NCI-H524 treated with DMSO at 0.1 percent for 48 hours (cell line): ENCODE results near the gene CTIF.

Experiments used
- DNase-seq: peaks from one replicate; lab custom pipeline; 2025; lab: John Stamatoyannopoulos, UW

The CTIF gene

DNA sequence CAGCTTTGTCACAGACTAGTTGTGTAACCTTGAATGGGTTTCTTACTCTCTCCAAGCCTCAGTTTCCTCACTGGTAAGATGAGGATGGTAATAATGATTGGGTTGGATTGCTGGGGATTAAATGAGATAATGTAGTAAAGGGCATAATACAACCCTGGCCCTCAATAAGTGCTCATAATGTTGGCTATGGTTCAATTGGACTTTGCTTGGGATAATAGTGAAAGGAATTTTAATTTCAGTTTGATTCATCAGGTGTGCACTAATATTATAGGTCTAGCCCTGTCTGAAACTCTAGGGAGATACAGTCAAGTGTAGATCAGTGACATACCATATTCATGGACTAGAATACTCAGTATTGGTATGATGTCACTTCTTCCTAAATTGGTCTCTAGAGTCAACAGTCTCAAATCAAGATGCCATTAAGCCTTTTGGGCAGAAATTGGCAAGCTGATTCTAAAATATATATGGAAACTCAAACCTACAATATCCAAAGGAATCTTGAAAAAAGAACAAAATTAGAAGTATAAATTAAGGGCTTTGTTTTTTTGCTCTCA, 250.5 kb downstream of the CTIF start:
- no peak for DNase-seq

DNA sequence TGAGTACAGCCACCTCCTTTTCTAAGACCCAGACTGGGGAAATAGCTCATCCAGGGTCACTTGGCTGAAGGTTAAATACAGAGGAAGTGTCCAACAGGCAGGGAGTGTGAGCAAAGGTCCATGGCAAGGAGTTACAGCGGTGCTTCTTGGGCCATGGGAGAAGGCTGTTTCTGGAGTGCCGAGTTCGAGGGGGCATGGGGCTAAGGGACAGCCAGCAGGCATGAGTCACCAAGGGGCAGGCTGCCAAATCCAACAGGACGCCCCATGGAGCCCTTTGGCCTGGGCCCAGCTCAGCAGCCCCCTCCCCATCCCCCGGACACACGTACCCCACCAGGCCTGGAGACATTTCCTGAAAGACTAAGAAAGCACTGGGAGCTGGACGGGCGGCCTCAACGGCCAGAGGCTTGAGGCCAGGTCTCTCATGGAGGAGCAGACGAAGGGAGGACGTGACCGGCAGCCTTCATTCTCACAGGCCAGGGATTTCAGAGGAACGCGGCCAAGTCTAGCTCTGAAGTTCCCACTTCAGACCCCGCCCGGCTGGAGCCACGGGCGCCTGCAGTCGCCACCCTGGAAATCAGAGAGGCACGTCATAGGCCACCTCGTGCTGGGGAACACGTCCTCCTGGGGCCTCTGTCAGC, 251.5 kb downstream of the CTIF start:
- no peak for DNase-seq

DNA sequence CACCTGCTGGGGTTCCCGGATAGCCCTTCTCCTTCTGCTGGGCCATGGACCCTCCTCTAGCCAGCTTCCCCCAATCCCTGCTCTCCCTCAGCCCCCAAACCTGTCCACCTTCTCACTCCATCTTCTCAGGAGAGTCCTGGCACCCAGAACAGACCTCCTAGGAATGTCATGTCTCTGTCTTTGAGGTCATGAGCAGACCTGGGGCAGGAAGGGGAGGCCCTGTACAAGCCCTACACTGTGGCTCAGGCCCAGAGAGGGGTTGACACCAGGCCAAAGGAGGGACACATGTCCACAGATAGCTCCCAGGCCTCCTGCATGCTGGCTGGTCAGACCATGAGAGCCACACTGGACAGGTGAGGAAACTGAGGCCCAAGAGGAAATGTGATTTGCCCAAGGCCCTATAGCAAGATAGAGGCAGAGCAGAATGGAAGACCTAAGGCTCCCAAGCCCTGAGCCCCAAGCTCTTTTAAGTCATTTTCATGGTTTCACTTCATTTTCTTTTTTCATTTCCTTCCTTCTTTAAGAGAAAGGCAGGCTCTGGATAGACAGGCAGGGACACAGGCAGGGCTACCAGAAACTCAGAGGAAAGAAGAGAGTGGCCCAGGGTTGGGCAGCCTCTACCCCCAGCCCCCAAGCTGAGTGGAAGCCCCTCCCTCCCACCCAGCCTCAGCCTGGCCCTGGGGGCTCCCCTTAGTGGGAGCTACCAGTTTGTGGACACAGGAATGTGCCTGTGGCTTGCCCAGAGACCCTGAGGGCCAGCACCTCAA, 252.2 kb downstream of the CTIF start:
- DNase-seq = no peak

DNA sequence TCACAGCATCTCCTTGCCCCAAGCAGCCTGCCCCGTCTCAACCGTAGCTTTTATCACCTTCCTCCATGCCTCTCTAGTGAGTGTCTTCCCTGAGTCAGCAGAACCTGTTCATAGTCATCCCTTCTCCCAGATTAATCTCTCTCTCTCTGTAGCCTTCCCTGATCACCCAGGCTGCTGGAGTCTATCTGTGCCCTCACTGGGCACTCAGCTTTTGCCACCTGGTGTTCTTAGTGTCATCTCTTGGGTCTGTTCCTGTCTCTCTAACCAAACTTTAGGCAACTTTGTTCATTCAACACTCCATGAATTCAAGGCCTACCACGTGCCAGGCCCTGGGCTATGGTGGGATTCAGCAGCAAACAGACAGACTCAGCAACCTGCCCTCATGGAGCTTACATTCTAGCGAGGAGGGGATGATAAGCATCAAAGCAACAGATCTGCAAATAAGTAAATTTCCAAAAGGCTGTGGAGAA, 252.8 kb downstream of the CTIF start:
- no peak for DNase-seq

DNA sequence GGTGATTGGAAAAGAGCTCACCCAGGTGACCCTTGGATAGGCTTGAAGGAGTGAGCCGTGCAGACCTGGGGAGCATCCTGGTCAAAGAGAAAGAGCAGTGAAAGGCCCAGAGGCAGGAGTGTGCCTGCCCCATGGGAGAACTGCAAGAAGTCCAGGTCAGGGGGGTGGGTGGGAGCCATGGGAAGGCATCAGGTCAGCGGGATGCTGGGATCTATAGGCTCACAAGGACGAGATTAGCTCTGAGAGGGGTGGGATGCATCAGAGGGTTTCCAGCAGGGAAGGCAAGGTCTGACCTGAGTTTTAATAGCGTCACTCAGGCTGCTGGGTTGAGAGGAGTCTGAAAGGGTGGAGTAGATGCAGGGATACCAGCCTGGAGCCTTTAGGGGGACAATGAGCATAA, 253.3 kb downstream of the CTIF start:
- DNase-seq = no peak

DNA sequence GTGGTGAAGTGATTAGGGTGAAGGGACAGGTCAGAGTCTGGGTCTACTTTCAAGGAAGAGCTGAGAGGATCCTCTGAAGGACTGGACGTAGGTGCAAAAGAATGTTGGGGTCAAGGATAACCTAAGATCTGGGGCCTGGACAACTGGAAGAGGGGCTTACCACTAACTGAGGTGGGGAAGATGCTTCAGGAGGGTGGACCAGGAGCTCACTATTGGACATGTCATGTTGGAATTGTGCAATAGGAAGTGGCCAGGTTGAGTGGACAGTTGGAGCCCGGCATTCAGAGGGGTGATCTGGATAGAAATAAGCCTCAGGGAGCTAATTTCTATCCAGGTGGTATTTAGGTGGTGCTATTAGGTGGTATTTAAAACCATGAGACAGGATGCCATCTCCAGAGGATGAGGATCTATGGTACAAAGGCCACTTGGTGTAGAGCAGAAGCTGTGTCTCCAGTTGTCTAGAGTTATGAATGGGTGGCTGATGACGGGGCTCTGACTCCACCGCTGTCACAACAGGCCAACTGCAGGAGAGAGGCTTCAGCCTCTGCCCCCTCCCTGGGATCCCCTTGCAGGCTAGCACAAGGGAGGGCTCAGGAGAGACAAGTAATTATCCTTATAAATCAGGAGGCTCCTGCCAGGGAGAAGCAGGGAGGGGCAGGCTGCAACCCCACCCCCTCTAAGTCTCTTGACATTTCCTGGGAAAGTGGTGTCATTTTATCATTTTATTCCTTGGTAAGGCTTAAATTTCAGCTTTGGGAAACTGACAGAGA, 254.0 kb downstream of the CTIF start:
- DNase-seq = no peak

DNA sequence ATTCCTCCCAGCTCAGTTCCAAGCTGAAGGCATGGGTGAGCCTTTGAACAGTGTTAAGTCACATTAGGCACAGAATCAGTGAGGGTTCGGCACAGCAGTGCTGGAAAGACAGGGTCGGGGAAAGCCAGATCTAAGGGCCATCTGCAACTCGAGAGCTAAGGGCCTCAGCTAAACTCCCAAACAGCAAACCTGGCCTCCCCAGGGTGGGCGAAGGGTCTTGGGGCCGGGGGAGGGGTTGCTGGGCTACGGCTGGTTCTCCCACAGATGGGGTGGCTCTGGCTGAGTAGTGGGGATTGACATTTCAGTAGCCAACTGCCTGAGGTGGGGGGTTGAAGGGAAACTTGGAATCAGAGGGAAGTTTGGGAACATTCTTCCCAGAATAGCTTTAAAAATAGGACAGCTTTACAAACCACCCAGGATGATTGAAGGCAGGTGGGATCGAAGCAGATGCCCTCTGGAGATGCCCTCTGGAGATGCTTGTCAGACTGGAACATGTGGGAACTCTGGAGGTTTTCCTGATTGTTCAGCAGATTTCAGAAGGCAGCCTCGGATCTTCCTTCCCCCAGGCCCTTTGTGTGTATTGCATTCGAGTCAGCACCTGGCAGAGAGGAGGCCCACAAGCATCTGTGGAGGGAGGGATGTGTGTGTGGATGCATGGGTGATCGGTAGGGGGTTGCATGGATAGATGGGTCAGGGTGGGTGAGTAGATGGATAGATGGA, 255.6 kb downstream of the CTIF start:
- DNase-seq = no peak

DNA sequence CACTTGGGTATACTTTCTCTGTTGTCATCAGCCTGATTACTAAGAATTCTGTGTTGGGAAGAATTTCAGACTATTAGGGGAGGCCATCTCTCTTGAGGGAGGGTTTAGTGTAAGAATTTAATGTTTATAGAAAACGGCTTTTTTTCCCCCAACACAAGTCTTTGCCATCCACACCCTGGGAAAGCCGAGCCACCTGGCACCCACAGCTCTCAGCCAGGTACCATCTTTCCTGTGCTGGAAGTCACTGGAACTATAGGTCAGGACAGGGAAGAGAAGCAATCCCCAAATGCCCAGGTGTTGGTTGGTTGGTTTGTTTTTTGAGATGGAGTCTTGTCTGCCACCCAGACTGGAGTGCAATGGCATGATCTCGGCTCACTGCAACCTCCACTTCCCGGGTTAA, 256.9 kb downstream of the CTIF start:
- DNase-seq = no peak

DNA sequence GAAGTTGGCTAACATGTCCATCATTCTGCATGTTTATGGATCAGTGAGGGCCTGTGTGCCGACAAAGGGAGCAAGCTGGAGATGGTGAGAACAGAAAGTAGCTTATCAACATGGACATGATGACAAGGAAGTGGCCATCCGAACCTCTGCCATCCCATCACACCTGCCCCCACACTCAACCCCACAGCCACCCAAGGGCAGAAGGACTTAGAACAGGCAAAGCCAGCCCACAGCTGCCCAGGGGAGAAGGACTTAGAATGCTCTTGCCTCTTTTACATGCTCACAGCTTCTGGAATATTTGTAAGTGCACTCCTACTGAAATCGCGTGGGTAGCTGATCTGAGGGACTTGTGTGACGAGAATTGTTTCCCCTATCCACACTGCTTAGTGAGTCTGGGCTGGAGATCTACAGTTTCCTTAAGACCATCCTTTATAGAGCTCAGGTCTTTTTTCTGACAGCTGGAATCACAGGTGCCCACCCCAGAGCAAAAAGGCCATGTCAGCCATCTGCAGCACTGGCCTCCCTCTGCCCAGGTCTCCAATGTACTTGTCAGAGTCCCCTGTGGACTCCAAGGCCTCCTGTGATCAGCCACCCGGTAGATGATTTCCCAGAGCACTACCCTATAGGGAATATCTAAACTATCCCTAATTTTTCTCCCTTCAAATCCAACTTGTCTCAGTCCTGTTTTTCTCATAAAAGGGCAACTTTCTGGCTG, 257.8 kb downstream of the CTIF start:
- no peak for DNase-seq

DNA sequence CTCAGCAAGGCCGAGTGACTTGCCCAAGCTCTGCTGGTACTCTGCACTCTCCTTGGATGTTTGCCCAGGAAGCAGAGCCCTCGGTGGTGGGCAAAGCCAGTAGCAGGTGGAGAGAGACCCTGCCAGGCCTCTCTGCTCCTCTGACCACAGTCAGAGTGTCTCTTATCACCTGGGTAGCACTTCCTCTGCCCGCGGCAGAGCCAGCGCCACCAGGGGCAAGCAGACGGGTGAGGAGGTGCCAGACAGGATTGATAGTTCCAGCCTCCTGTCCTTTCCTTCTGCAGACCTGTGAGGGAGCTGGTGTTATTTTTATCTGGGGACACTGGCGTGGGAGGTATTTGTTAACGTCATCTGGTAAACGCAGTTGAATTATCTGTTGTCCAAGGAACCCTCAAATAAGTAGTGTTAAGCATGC, 259.0 kb downstream of the CTIF start:
- no peak for DNase-seq

DNA sequence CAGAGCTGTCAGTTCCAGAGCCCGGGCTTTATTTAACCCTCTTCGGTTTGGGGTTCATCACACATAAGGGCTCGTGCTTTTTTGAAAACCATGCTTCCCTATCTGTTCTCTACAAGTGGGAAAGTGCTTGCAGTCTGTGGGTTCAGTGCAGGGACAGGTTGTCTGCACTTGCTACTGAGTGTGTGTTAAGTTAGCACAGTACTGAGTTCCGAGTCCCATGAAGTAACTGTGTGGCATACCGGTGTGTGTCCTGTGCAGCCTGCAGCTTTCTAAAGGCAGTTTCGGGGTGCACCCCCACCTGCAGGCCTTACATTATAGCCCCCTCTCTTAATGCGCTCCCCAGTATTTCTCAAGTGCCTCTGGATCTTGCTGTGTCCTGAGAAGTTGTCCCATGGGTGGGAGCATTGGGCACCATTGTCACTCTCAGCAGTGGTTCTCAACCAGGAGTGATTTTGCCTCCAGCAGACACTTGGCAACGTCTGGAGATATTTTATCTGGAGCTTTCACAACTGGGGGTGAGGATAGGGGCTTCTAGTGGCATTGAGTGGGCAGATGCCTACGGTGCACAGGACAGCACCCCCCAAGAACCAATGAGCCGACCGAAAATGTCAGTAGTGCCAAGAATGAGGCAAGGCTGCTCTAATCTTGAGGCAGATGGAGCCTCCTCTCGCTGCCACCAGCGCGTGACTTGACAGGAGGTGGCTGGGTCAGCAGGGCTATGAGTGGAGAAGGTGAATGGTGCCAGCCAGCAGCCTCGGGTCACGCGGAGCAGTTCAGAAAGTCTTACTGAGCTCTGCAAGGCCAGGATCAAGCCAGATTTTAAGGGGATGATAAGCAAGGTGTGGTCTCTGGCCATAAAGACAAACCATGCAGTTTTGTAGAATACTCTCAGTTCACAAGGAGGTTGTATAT, 259.8 kb downstream of the CTIF start:
- DNase-seq = no peak

DNA sequence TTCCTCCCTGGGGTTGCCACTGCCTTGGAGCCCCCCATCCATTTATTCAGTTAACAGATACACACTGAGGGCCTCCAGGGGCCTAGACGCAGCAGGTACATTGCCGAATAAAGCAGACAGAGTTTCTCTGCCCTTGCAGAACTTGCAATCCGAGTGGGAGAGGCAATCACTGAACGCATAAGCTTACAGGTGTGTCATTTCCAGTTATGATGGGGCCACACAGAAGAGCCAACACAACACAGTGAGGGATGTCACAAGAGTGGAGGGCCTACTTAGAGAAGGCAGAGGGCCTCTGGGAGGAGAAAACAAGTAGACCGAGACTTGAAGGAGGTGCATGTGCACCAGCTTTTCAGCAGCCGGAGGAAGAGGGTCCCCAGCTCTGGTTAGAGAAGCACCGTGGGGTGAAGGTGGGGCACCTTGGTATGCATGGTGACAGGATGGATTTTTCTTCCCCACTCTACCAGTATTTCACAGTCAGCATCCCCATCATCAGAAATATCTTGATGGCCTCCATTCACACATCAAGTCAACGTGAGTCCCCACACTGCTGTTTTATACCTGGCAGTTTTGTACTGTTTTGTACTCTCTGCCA, 261.0 kb downstream of the CTIF start:
- DNase-seq = no peak

DNA sequence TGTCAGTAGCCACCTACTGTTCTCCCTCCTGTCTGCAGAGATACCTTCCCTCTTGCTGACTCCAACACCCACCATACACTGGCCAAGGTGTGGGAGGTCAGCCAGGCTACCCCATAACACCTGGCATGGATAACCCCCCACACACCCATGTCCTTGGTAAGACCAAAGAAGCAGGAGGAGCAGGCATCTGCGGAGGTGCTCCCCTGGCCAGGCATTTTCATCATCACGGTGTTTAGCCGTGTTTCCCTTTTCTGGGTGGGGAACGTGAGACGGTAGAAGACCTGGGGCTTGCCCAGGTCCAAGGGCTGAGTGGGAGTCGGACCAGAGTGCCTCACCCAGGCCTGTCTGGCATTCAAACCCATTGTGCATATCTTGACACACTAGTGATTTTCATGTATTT, 261.6 kb downstream of the CTIF start:
- DNase-seq = no peak

DNA sequence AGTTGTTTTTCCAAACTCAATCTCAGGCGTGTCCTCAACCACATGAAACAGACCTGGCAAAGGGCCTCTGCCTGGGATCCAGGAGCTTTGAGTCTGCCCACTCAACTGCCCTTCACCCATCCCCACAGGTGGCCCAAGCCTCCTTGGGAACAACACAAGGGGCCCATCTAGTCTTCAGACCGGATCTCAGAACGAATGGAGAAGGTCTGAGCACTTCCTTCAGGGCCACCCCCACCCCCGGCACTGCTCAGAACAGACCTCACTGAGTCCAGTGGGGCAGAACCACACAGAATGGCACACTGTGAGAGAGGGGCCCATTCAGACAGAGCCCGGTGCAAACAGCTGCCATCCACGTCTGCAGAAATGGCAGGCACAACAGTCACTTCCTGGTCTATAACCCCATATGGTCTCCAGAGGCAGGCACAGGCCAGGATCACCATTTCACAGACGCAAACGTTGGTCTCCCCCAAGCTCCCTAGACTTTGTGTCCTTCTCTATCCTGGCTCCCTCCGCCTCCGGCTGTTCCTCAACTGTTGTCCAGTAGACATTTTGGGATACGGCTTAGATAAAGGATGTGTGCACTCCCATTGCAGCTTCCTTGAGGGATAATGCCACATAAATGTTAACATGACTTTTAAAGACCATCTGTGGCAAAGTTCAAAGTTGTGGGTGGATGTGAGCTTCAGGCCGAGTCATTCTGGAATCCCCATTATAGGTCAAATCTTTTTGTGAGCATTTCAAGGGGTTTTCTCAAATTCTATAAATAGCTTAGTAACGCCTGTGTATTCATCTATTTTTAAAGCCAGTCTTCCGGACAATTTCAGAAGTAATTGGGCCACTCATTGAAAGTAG, 262.3 kb downstream of the CTIF start:
- DNase-seq = no peak

DNA sequence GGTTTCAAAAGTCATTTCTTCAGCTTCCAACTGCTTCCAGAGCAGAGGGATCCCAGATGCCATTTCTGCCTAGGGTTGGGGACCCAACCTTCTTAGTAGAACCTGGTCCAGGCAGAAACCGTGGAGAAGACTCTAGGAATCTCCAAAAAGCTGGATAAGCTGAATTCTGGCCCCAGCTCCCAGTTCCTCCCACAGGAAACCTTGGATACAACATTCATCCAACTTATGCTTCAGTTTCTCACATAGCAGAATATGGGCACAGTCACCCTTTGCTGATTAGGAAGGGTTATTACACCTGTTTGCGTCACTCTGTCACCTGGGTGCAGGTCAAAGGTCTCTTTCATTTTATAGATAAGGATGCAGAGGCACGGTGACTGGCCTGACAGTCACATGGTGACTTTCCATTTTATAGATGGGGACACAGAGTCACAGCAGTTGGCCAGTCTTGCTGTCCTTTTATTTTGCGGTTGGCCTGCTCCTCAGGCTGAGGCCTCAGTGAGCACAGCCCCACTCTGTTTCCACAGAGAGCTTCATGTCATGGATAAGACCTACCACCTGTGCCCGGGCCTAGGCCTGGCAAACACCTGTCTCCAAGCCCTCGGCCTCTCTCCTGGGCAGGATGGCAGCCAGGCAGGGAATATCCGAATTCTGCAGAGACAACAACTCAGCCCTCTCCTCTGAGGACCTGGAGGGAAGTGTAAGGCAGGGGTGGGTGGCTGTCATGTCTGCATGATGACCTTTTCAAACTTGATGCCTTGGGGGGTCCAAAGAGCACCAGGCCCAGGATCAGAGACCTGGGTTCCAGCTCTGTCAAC, 263.1 kb downstream of the CTIF start:
- no peak for DNase-seq

DNA sequence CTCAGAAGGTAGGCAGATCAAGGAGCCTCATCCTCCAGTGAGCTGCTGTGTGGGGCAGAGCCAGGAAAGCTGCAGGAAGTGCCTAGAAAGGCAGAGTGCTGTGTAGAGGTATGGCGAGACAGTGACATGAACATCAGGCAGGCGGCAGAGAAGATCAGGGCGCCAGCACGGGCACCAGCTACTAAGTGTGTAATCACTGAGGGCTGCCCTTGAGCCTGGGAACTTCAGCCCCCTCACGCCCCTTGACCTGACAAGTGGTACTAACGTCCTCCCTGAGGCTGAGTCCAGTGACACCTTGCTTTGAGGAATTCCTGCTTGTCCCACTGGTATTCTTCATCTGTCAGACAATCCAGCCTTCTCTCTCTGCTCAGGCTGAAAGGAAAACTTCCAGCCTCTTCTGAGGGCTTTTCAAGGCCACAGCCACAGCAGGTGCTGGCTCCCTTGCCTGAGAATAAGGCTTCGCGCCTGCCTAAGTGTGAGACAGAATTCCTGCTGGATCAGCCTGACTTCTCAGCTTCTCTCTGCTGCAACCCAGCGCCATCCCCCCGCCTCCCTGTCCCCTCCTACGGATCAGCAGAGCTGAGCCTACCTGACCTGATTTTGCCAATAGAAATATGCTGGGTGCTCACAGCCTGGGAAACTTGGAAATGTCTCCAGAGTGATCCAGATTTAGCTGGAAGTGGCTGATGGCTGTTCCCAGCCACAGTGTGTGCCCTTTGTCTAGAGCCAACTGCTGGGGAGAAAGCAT, 263.9 kb downstream of the CTIF start:
- no peak for DNase-seq

DNA sequence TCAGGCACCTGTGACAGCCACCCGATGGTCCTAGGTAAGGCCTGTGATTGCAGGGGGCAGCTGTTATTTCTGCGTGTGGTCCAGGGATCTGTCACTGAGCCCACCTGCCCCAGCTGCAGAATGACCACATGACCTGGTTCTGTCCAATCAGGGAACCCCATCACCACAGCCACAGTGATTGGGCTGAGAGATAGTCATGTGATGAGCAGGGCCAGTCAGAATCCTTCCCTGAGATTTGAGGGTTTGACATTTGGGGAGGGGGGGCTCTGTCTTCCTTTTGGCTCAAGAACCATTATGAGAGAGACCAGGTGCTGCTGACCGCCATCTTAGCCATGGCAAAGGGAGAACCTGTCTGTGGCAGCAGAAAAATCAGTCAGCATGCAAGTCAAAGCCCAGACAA, 264.7 kb downstream of the CTIF start:
- no peak for DNase-seq
